GM12801 (cell line): ENCODE results near the gene MRPL27.

Experiments
- CTCF ChIP-seq: IDR thresholded peaks from one replicate; pipeline ENCODE4 v1.5.1; 2011; ENCODE audit warnings: control low read depth; ENCODE audit not compliant: insufficient read length; ENCODE audit errors: extremely low read depth

MRPL27 gene

GRCh38 chr17:50355336-50355700 is 17.7 kb downstream of the MRPL27 start:
- TF ChIP-seq CTCF: no peak

- TF ChIP-seq CTCF: no peak
Observed at GRCh38 chr17:50354776-50355175, 18.2 kb downstream of the MRPL27 start.

- no peak for TF ChIP-seq CTCF
Observed at GRCh38 chr17:50354198-50354597, 18.8 kb downstream of the MRPL27 start.

- TF ChIP-seq CTCF: no peak
Observed at GRCh38 chr17:50353600-50354195, 19.3 kb downstream of the MRPL27 start.

GRCh38 chr17:50352693-50353599 is 20.0 kb downstream of the MRPL27 start:
- TF ChIP-seq CTCF: no peak

GRCh38 chr17:50352072-50352692 is 20.8 kb downstream of the MRPL27 start:
- TF ChIP-seq CTCF: no peak

- no peak for TF ChIP-seq CTCF
Observed at GRCh38 chr17:50350733-50351132, 22.3 kb downstream of the MRPL27 start.
